WTC11 (cell line): ENCODE results near the gene MAN2B2. TPM values are rescaled to one million over a fixed set of nuclear protein-coding genes. Genes with fewer than 3 reads are reported as not detected.

Source experiments
- ATAC-seq: fragments of 200-7000 bp; cut with Tn5 transposase; 2 replicates; pipeline ENCODE4 v1.10.0; 2021; ENCODE audit warnings: mild to moderate bottlenecking, moderate library complexity
- CTCF ChIA-PET: fragments of 300-600 bp; sonication (Branson Sonifier 250); formaldehyde crosslinking; loops from one replicate; lab custom pipeline; 2021; ENCODE audit warnings: antibody characterized with exemption; lab: Charles Lee
- POLR2A ChIA-PET: fragments of 350-600 bp; sonication (Branson Sonifier 250); formaldehyde crosslinking; loops from one replicate; lab custom pipeline; 2021; ENCODE audit warnings: antibody characterized with exemption; lab: Charles Lee
- DNase-seq: peaks from one replicate; pipeline ENCODE4 v3.0.0; 2021; ENCODE audit warnings: low spot score
- H3K27ac Mint-ChIP-seq: 2 replicates; pipeline ENCODE4 v1.8.0; 2021; ENCODE audit warnings: mixed read lengths
- H3K27me3 Mint-ChIP-seq: 2 replicates; pipeline ENCODE4 v1.8.0; 2021; ENCODE audit warnings: low read depth, mild to moderate bottlenecking, moderate library complexity, mixed read lengths
- H3K36me3 Mint-ChIP-seq: 2 replicates; pipeline ENCODE4 v1.8.0; 2021; ENCODE audit warnings: mixed read lengths
- H3K4me1 Mint-ChIP-seq: 2 replicates; pipeline ENCODE4 v1.8.0; 2022; ENCODE audit warnings: mixed read lengths
- H3K4me3 Mint-ChIP-seq: 2 replicates; pipeline ENCODE4 v1.8.0; 2021; ENCODE audit warnings: mild to moderate bottlenecking, moderate library complexity, mixed read lengths
- H3K9me3 Mint-ChIP-seq: 2 replicates; pipeline ENCODE4 v1.8.0; 2021; ENCODE audit warnings: mixed read lengths
- AR ChIP-seq: fragments of 250-450 bp; sonication (Bioruptor Pico); IDR thresholded peaks from 2 replicates; pipeline ENCODE4 v1.9.0; 2021; ENCODE audit warnings: mild to moderate bottlenecking
- ATF6 ChIP-seq: sonication (generic); formaldehyde crosslinking; IDR thresholded peaks from 2 replicates; pipeline ENCODE4 v1.8.1; 2023; ENCODE audit warnings: mild to moderate bottlenecking, missing genetic modification reagents
- CDX4 ChIP-seq: fragments of 250-450 bp; sonication (Bioruptor Pico); IDR thresholded peaks from 2 replicates; pipeline ENCODE4 v1.9.0; 2021; ENCODE audit warnings: moderate library complexity, mild to moderate bottlenecking, inconsistent platforms, borderline replicate concordance
- ELF4 ChIP-seq: sonication (generic); formaldehyde crosslinking; IDR thresholded peaks from 2 replicates; pipeline ENCODE4 v1.8.1; 2022; ENCODE audit warnings: low read depth, mild to moderate bottlenecking, moderate library complexity, missing genetic modification reagents
- EMX1 ChIP-seq: fragments of 250-450 bp; sonication (Bioruptor Pico); IDR thresholded peaks from 2 replicates; pipeline ENCODE4 v1.8.0; 2021; ENCODE audit warnings: mild to moderate bottlenecking
- IRF2 ChIP-seq: sonication (generic); formaldehyde crosslinking; IDR thresholded peaks from 2 replicates; pipeline ENCODE4 v1.8.0; 2022; ENCODE audit warnings: low read depth, missing genetic modification reagents, borderline replicate concordance
- MYBL2 ChIP-seq: sonication (generic); formaldehyde crosslinking; IDR thresholded peaks from 2 replicates; pipeline ENCODE4 v1.8.1; 2023; ENCODE audit warnings: mild to moderate bottlenecking, moderate library complexity, missing genetic modification reagents
- NFYB ChIP-seq: sonication (generic); formaldehyde crosslinking; conservative IDR thresholded peaks from 2 replicates; pipeline ENCODE4 v1.8.0; 2022; ENCODE audit warnings: low read depth, missing genetic modification reagents
- ZNF317 ChIP-seq: sonication (generic); formaldehyde crosslinking; IDR thresholded peaks from 2 replicates; pipeline ENCODE4 v1.8.1; 2023; ENCODE audit warnings: low read depth, mild to moderate bottlenecking, moderate library complexity, missing genetic modification reagents, borderline replicate concordance
- ZNF512 ChIP-seq: sonication (generic); formaldehyde crosslinking; IDR thresholded peaks from 2 replicates; pipeline ENCODE4 v1.8.1; 2022; ENCODE audit warnings: missing genetic modification reagents, borderline replicate concordance
- total RNA-seq: library from RNA; stranded (reverse); gene quantifications from 3 replicates; pipeline ENCODE4 v1.2.3, GENCODE V29; 2021
- TF ChIP-seq, protein P1 (sequence below): sonication (generic); formaldehyde crosslinking; IDR thresholded peaks from 2 replicates; pipeline ENCODE4 v1.8.0; 2023; ENCODE audit warnings: missing genetic modification reagents, mild to moderate bottlenecking, borderline replicate concordance
- TF ChIP-seq, protein P2 (sequence below): sonication (generic); formaldehyde crosslinking; conservative IDR thresholded peaks from 2 replicates; pipeline ENCODE4 v1.8.1; 2022; ENCODE audit warnings: mild to moderate bottlenecking, missing genetic modification reagents
- TF ChIP-seq, protein P3 (sequence below): sonication (generic); formaldehyde crosslinking; IDR thresholded peaks from 2 replicates; pipeline ENCODE4 v1.8.0; 2023; ENCODE audit warnings: missing genetic modification reagents
- TF ChIP-seq, protein P4 (sequence below): fragments of 250-450 bp; sonication (Bioruptor Pico); IDR thresholded peaks from 2 replicates; pipeline ENCODE4 v1.9.0; 2021; ENCODE audit warnings: mild to moderate bottlenecking, borderline replicate concordance

The MAN2B2 gene
- total RNA-seq, 1 experiment from 2014 or later = 6.3 TPM

GRCh38 chr4:6532102-6532501, 42.9 kb upstream of the MAN2B2 start:
- H3K9me3 Mint-ChIP-seq = peaks cover 5% of the 10 kb centered on the region
- no peaks in the 10 kb centered on the region; the same call in 1 of the 2 replicates for H3K27me3 Mint-ChIP-seq
- ATAC-seq = no peak
- H3K36me3 Mint-ChIP-seq = no peaks in the 10 kb centered on the region
- no peak for TF ChIP-seq MYBL2 (CRISPR knock-in tag)
- TF ChIP-seq EMX1 = no peak
- no peak for TF ChIP-seq NFYB
- TF ChIP-seq AR (CRISPR knock-in tag) = no peak
- no peak for TF ChIP-seq CDX4 (CRISPR knock-in tag)
- TF ChIP-seq, protein P1, sequence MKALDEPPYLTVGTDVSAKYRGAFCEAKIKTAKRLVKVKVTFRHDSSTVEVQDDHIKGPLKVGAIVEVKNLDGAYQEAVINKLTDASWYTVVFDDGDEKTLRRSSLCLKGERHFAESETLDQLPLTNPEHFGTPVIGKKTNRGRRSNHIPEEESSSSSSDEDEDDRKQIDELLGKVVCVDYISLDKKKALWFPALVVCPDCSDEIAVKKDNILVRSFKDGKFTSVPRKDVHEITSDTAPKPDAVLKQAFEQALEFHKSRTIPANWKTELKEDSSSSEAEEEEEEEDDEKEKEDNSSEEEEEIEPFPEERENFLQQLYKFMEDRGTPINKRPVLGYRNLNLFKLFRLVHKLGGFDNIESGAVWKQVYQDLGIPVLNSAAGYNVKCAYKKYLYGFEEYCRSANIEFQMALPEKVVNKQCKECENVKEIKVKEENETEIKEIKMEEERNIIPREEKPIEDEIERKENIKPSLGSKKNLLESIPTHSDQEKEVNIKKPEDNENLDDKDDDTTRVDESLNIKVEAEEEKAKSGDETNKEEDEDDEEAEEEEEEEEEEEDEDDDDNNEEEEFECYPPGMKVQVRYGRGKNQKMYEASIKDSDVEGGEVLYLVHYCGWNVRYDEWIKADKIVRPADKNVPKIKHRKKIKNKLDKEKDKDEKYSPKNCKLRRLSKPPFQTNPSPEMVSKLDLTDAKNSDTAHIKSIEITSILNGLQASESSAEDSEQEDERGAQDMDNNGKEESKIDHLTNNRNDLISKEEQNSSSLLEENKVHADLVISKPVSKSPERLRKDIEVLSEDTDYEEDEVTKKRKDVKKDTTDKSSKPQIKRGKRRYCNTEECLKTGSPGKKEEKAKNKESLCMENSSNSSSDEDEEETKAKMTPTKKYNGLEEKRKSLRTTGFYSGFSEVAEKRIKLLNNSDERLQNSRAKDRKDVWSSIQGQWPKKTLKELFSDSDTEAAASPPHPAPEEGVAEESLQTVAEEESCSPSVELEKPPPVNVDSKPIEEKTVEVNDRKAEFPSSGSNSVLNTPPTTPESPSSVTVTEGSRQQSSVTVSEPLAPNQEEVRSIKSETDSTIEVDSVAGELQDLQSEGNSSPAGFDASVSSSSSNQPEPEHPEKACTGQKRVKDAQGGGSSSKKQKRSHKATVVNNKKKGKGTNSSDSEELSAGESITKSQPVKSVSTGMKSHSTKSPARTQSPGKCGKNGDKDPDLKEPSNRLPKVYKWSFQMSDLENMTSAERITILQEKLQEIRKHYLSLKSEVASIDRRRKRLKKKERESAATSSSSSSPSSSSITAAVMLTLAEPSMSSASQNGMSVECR (CRISPR knock-in tag) = no peak
- TF ChIP-seq, protein P2, sequence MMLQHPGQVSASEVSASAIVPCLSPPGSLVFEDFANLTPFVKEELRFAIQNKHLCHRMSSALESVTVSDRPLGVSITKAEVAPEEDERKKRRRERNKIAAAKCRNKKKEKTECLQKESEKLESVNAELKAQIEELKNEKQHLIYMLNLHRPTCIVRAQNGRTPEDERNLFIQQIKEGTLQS (CRISPR knock-in tag) = no peak
- no peak for TF ChIP-seq ATF6 (CRISPR knock-in tag)
- H3K4me3 Mint-ChIP-seq = no peak overlapping the region
- ChIA-PET CTCF (interaction anchor here (1.0 kb wide), 1 partner anchor 14 kb away, joined by 7 read pairs; no protein-coding TSS in a partner anchor), POLR2A (no interaction called here)
- no peak for DNase-seq
- H3K27ac Mint-ChIP-seq = no peak overlapping the region
- H3K4me1 Mint-ChIP-seq = peaks cover 13% of the 10 kb centered on the region

DNA sequence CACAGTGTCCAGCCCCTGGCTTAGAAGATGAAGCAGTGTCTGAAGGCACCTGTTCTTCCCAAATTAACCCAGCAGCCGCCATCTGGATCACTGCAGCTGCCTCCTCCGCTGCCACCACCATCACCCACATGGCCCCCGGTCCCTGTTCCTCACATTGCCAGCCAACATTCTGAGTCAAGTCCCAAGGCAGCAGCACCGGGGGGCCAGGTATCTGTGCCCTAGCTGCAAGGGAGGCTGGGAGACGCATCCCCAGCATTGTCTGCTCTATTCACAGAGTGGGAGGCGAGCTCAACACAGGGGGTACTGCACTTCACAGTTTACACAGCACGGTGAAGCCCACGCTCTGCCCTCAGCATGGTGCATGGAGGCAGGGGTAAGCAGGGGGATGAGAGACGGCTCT, 42.3 kb upstream of the MAN2B2 start:
- no peak overlapping the region for H3K27ac Mint-ChIP-seq
- CTCF ChIA-PET = interaction anchor here (1.0 kb wide), 1 partner anchor 14 kb away, joined by 7 read pairs; no protein-coding TSS in a partner anchor
- no peaks in the 10 kb centered on the region; the same call in 1 of the 2 replicates for H3K27me3 Mint-ChIP-seq
- DNase-seq (no peak), ATAC-seq (no peak)
- H3K4me3 Mint-ChIP-seq = no peak overlapping the region
- peaks cover 5% of the 10 kb centered on the region for H3K9me3 Mint-ChIP-seq
- H3K4me1 Mint-ChIP-seq = peaks cover 10% of the 10 kb centered on the region
- H3K36me3 Mint-ChIP-seq = no peaks in the 10 kb centered on the region
- POLR2A ChIA-PET = no interaction called here
- no peak for TF ChIP-seq ZNF317 (CRISPR knock-in tag)
- no peak for TF ChIP-seq ZNF512
- TF ChIP-seq, protein P3, sequence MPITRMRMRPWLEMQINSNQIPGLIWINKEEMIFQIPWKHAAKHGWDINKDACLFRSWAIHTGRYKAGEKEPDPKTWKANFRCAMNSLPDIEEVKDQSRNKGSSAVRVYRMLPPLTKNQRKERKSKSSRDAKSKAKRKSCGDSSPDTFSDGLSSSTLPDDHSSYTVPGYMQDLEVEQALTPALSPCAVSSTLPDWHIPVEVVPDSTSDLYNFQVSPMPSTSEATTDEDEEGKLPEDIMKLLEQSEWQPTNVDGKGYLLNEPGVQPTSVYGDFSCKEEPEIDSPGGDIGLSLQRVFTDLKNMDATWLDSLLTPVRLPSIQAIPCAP (CRISPR knock-in tag) = no peak
- TF ChIP-seq ELF4 (CRISPR knock-in tag) = no peak
- TF ChIP-seq, protein P4, sequence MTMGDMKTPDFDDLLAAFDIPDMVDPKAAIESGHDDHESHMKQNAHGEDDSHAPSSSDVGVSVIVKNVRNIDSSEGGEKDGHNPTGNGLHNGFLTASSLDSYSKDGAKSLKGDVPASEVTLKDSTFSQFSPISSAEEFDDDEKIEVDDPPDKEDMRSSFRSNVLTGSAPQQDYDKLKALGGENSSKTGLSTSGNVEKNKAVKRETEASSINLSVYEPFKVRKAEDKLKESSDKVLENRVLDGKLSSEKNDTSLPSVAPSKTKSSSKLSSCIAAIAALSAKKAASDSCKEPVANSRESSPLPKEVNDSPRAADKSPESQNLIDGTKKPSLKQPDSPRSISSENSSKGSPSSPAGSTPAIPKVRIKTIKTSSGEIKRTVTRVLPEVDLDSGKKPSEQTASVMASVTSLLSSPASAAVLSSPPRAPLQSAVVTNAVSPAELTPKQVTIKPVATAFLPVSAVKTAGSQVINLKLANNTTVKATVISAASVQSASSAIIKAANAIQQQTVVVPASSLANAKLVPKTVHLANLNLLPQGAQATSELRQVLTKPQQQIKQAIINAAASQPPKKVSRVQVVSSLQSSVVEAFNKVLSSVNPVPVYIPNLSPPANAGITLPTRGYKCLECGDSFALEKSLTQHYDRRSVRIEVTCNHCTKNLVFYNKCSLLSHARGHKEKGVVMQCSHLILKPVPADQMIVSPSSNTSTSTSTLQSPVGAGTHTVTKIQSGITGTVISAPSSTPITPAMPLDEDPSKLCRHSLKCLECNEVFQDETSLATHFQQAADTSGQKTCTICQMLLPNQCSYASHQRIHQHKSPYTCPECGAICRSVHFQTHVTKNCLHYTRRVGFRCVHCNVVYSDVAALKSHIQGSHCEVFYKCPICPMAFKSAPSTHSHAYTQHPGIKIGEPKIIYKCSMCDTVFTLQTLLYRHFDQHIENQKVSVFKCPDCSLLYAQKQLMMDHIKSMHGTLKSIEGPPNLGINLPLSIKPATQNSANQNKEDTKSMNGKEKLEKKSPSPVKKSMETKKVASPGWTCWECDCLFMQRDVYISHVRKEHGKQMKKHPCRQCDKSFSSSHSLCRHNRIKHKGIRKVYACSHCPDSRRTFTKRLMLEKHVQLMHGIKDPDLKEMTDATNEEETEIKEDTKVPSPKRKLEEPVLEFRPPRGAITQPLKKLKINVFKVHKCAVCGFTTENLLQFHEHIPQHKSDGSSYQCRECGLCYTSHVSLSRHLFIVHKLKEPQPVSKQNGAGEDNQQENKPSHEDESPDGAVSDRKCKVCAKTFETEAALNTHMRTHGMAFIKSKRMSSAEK (CRISPR knock-in tag) = no peak
- no peak for TF ChIP-seq IRF2 (CRISPR knock-in tag)
- TF ChIP-seq, protein P2 (CRISPR knock-in tag) = no peak
